Transverse colon (tissue), 4 donors: ENCODE measurements around the gene METTL21C.

Source experiments
- POLR2A ChIP-seq: fragments of 450-650 bp; IDR thresholded peaks from one replicate; pipeline ENCODE4 v1.6.1; 2016; ENCODE audit warnings: antibody characterized with exemption, mild to moderate bottlenecking, moderate library complexity
- POLR2AphosphoS5 ChIP-seq, 3 donors: sonication (generic); formaldehyde crosslinking; IDR thresholded peaks; one replicate each; pipeline ENCODE4 v1.6.1; 2016; ENCODE audit warnings: antibody characterized with exemption in 3 of 3
- TF ChIP-seq, protein P1 (sequence below), 5 experiments: fragments of 200-600 bp in 3 of 5; fragments of 450-650 bp in 2 of 5; sonication (generic) in 3 of 5; IDR thresholded peaks; 1 replicate in 2 of 5; 2 replicates in 3 of 5; pipeline ENCODE4 v1.5.1; 2016 to 2017; ENCODE audit warnings: antibody characterized with exemption in 5 of 5, inconsistent platforms in 3 of 5, mild to moderate bottlenecking in 2 of 5, moderate library complexity in 1 of 5

DNA sequence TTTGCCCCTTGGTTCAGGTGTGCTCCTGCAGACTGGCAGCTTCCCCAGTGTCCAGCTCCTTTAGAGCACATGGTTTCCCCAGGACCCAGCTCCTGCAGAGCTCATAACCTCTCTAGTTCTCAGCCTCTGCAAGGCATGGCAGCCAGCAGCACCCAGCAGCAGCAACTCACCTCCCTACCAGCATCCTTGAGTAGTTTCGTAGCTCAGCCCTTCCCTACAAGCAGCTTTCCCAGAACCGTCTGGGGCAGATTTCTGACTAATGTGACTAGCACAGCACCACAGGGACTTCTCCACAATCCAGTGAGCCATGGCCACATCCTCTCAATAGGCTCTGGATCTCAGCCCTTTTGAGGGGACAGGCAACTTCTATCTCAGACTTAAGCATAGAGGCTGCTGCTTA, 14.1 kb upstream of the METTL21C start:
- TF ChIP-seq POLR2A, result no peak
- TF ChIP-seq, protein P1, sequence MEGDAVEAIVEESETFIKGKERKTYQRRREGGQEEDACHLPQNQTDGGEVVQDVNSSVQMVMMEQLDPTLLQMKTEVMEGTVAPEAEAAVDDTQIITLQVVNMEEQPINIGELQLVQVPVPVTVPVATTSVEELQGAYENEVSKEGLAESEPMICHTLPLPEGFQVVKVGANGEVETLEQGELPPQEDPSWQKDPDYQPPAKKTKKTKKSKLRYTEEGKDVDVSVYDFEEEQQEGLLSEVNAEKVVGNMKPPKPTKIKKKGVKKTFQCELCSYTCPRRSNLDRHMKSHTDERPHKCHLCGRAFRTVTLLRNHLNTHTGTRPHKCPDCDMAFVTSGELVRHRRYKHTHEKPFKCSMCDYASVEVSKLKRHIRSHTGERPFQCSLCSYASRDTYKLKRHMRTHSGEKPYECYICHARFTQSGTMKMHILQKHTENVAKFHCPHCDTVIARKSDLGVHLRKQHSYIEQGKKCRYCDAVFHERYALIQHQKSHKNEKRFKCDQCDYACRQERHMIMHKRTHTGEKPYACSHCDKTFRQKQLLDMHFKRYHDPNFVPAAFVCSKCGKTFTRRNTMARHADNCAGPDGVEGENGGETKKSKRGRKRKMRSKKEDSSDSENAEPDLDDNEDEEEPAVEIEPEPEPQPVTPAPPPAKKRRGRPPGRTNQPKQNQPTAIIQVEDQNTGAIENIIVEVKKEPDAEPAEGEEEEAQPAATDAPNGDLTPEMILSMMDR (IDR thresholded peaks at IDR 0.05), result no peak
- TF ChIP-seq POLR2AphosphoS5 (IDR thresholded peaks at IDR 0.05), result no peak
